ENCODE data around the gene ADGRD1. TPM values are rescaled to one million over a fixed set of nuclear protein-coding genes. Genes with fewer than 3 reads are reported as not detected.

Gene ADGRD1
- total RNA-seq, 4 donors from 2014 or later: 28.2 to 52.4 (median 41.8) TPM

DNA sequence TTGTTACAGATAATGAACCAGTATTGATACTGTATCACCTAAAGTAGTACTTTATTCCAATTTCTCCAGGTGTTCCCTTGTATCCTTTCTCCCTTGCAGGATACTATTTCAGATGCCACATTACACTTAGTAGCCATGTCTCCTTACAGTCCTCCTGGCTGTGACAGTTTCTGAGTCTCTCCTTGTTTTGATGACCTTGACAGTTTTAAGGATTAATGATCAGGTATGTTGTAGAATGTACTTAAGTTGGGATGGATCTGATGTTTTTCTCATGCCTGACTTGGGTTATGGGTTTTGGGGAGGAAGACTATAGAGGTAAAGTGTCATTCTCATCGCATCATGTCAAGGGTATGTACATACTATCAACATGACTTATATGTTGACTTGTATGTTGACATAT is 193.6 kb downstream of the ADGRD1 start:
- H3K4me1 ChIP-seq: peaks cover 0 to 10% (median 5%) of the 10 kb centered on the region in 4 donors
- TF ChIP-seq, protein P1, sequence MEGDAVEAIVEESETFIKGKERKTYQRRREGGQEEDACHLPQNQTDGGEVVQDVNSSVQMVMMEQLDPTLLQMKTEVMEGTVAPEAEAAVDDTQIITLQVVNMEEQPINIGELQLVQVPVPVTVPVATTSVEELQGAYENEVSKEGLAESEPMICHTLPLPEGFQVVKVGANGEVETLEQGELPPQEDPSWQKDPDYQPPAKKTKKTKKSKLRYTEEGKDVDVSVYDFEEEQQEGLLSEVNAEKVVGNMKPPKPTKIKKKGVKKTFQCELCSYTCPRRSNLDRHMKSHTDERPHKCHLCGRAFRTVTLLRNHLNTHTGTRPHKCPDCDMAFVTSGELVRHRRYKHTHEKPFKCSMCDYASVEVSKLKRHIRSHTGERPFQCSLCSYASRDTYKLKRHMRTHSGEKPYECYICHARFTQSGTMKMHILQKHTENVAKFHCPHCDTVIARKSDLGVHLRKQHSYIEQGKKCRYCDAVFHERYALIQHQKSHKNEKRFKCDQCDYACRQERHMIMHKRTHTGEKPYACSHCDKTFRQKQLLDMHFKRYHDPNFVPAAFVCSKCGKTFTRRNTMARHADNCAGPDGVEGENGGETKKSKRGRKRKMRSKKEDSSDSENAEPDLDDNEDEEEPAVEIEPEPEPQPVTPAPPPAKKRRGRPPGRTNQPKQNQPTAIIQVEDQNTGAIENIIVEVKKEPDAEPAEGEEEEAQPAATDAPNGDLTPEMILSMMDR (IDR thresholded peaks at IDR 0.05): no peak
- TF ChIP-seq POLR2AphosphoS5 (IDR thresholded peaks at IDR 0.05) (no peak), POLR2A (IDR thresholded peaks at IDR 0.05; ENCODE audit: low read depth) (no peak), EP300 (IDR thresholded peaks at IDR 0.05) (no peak)
- no peaks in the 10 kb centered on the region for H3K9me3 ChIP-seq
- no peaks in the 10 kb centered on the region for H3K27me3 ChIP-seq
- DNase-seq (ENCODE audit: extremely low spot score): no peak
- no peak overlapping the region for H3K27ac ChIP-seq (replicated peaks in 1 of 4)
- H3K36me3 ChIP-seq: no peaks in the 10 kb centered on the region
- no peak overlapping the region for H3K4me3 ChIP-seq
- 90% methylated on average over 1 of the region's 1 CpG for WGBS
- intact Hi-C loops (cut with DNase I): no loop called here

DNA sequence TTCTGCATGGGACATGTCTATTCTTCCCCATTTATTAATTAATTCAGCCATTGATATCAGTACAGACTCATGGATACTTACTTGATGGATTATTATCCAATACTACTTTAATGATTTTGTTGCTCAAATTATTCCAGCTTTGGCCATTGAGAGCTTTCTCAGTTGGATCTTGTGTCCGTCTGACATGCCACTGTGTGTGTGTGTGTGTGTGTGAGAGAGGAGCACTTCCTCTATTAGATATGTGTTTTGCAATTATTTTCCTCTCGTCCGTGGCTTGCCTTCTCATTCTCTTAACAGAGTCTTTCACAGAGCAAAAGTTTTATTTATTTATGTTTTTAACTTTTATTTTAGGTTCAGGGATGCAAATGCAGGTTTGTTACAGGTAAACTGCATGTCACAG is 194.2 kb downstream of the ADGRD1 start:
- no peak for DNase-seq (ENCODE audit: extremely low spot score)
- TF ChIP-seq POLR2A (IDR thresholded peaks at IDR 0.05; ENCODE audit: low read depth) (no peak), EP300 (IDR thresholded peaks at IDR 0.05) (no peak), POLR2AphosphoS5 (IDR thresholded peaks at IDR 0.05) (no peak)
- TF ChIP-seq, protein P1 (IDR thresholded peaks at IDR 0.05): no peak
- H3K27ac ChIP-seq (replicated peaks in 1 of 4): no peak overlapping the region
- no peak overlapping the region for H3K4me3 ChIP-seq
- H3K27me3 ChIP-seq: no peaks in the 10 kb centered on the region
- no peaks in the 10 kb centered on the region for H3K9me3 ChIP-seq
- WGBS: 83% methylated on average over 3 of the region's 3 CpGs
- intact Hi-C loops (cut with DNase I): no loop called here
- H3K36me3 ChIP-seq: no peaks in the 10 kb centered on the region
- peaks cover 0 to 9% (median 4%) of the 10 kb centered on the region in 4 donors for H3K4me1 ChIP-seq

DNA sequence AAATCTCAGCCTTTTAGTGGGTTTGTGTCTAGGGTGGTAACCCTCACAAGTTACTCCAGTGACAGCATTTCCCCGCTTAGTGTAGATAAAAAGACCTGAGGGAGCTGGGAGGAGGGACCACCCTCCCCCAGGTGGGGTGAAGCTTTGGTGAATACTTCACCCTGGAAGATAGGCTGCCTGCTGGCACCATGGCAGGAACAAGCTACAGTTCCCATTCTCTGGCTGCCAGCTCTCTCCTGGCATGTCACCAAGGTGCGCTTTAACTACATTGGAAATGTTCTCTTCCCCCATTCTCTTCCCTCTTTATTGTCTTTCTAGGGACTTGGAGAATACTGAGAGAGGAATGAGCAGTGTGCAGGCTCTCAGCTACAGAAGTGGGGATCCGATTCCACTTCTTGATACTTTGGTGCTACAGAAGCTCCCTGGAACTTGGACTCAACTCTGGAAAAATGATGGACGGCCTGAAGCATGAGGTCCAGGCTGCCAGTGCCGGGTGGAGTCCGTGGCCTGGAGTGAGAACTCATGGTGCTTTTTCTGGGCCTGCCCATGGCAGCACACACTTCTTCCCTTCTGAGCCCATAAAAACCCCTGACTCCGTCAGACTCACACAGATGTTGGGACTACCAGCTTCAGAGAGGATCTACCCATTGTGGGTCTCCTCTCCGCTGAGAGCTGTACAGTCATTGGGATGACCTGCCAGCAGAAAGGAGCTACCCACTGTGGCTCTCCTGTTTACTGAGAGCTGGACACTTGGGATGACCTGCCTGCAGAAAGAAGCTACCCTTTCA is 198.0 kb downstream of the ADGRD1 start:
- Histone ChIP-seq H3K4me1 (no peaks in the 10 kb centered on the region), H3K36me3 (no peaks in the 10 kb centered on the region), H3K4me3 (no peak overlapping the region), H3K27ac (replicated peaks in 1 of 4) (no peak overlapping the region), H3K27me3 (no peaks in the 10 kb centered on the region), H3K9me3 (no peaks in the 10 kb centered on the region)
- intact Hi-C loops (cut with DNase I): no loop called here
- WGBS: 74% methylated on average over 3 of the region's 8 CpGs
- no peak for DNase-seq (ENCODE audit: extremely low spot score)
- TF ChIP-seq EP300 (IDR thresholded peaks at IDR 0.05) (no peak), POLR2A (IDR thresholded peaks at IDR 0.05; ENCODE audit: low read depth) (no peak), POLR2AphosphoS5 (IDR thresholded peaks at IDR 0.05) (no peak)
- TF ChIP-seq, protein P1 (IDR thresholded peaks at IDR 0.05): no peak

DNA sequence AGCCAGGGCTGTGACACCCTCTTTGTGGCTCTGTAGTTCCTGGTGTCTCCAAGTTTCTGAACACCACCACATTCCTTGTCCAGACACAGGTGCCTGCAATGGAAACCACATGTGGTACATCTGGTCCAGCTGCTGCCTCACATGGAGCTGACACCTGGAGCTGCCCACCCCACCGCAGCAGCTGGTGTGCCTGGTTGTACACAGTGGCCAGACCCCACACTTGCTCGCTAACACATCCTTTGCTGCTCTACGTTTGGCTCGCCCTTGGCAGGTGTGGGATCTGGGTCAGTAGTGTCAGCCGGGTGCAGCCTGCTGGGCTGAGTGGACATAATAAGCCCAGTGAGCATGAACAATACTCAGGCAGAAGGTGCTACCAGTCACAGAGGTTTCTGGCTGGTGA is 198.9 kb downstream of the ADGRD1 start:
- no peak for DNase-seq (ENCODE audit: extremely low spot score)
- intact Hi-C loops (cut with DNase I): no loop called here

More for the DNA sequence above, 198.9 kb downstream of the ADGRD1 start:
- no peaks in the 10 kb centered on the region for H3K36me3 ChIP-seq
- H3K27ac ChIP-seq (replicated peaks in 1 of 4): no peak overlapping the region
- H3K9me3 ChIP-seq: no peaks in the 10 kb centered on the region
- H3K4me1 ChIP-seq: no peaks in the 10 kb centered on the region
- WGBS: 93% methylated on average over 5 of the region's 5 CpGs
- no peak overlapping the region for H3K4me3 ChIP-seq
- no peak for TF ChIP-seq POLR2A (IDR thresholded peaks at IDR 0.05; ENCODE audit: low read depth)
- no peak for TF ChIP-seq POLR2AphosphoS5 (IDR thresholded peaks at IDR 0.05)
- TF ChIP-seq, protein P1 (IDR thresholded peaks at IDR 0.05): no peak
- no peaks in the 10 kb centered on the region for H3K27me3 ChIP-seq

All from esophagus muscularis mucosa (tissue), 4 donors.